Cerebellar nuclear complex (tissue), 1 donor: ENCODE measurements around the gene PRF1.
"Not testable (repeated sequence)": the region's sequence is repeated elsewhere in the genome, so short reads cannot be mapped to it uniquely, and the experiment has no call there.

Experiments
- DNase-seq, 2 experiments: peaks; one replicate each; lab custom pipeline; 2025; lab: John Stamatoyannopoulos, UW

Gene PRF1

DNA sequence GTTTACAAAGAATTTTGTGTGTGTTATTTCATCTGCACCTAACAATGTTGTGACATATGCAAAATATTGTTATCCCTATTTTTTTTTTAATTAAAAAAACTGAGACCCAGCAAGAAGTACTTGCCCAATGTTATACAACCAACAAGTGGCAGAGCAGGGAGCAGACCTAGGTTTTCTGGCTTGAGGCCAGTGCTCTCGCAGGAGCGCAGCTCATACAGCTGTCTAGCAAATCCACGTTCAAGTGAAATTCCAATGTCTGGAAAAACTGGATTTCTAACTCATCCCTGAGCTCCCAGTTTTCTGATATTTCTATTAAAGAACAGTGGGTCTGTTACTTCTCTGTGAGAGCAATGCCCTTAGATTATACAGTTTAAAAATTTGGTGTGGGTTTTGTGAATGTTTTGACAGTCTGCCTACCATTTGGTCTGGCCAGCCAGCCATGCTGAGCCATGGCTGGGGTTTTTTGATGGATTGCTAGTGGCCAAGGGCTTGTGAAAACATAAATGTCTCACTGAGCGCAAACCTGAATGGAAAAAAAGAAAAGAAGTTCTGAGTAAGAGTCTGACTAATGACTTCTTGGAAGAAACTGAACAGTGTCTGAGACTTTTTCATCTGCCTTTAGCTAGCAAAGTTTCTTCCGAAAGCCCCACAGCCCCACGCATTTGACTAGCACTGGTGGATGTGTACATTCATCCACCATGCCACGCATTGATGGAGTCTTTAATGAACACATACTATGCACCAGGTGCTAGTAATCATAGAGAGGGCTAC, 15.4 kb upstream of the PRF1 start:
- DNase-seq: no peak

DNA sequence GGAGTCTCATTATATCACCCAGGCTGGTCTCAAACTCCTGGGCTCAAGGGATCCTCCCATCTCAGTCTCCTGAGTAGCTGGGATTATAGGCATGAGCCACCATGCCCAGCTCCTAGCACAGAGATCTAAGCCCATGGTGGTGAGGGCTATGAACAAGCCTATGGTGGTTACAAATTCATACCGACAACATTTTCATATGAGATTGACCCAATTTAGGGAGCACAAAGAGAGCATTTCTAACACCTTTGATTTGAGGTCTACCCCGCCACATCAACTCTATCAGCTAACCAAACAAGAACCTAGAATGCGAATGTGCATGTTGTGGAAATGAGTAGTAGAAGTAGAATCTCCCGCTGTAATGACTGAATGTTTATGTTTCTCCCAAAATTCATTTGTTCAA, 14.2 kb upstream of the PRF1 start:
- DNase-seq: no peak

DNA sequence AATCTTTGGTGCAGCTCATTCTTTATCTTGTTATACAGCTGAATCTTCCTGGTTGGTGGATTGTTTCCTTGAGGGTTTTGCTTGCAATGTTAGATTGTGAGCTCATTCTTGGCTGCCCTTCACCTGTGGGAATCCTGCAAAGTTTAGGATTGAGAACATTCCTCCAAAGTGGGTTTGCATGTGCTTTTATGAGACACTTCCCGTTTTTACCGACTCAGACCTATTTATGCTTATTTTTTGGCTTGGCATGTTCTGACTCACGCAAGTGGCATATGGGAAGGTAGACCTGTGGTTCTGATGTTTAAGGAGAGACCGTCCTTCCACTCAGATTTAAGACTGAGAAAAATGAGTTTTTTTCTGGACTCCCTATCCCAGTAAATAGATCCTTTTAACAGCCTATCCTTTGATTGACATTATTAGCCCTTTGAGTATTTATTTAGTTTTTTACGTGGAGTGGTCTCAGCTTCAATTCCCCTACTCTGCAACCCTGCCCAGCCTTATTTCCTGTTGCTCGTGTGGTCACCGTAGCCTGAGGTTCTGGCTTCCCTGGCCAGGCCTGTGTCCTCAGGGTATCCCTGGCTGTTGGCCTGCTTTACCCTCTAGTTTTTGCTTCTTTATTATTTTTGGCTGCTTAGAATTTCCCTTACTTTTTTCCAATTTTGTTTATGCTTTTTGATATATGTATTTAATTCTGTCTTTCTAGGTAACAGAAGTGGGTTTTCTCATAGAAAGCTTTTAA, 13.4 kb upstream of the PRF1 start:
- no peak for DNase-seq

DNA sequence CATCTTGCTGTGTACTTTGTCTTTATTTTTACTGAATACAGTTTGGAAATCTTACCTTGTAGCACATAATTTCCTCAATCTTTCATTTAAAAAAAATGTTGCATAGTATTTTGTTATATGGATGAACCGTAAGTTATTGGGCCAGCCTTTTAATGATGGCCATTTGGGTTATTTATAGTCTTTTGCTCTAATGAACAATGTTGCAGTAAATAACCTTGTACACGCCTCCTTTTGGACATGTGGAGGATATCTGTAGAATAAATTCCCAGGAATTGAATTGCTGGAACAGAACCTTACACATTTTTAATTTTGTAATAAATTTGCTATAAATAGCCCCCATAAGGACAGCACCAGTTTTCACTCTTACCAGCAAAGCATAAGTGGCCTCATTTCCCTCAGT, 12.7 kb upstream of the PRF1 start:
- DNase-seq: no peak

DNA sequence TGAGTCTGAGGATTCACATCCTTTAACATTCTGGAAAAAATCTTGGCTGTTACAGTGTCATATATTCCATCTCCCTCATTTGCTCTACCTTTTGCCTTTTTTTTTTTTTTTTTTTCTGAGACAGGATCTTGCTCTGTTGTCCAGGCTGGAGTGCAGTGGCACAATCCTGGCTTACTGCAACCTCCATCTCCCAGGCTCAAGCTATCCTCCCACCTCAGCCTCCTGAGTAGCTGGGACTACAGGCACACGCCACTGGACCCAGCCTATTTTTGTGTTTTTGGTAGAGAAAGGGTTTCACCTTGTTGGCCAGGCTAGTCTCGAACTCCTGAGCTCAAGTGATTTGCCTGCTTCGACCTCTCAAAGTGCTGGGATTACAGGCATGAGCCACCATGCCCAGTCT, 11.8 kb upstream of the PRF1 start:
- DNase-seq: not testable (repeated sequence)

DNA sequence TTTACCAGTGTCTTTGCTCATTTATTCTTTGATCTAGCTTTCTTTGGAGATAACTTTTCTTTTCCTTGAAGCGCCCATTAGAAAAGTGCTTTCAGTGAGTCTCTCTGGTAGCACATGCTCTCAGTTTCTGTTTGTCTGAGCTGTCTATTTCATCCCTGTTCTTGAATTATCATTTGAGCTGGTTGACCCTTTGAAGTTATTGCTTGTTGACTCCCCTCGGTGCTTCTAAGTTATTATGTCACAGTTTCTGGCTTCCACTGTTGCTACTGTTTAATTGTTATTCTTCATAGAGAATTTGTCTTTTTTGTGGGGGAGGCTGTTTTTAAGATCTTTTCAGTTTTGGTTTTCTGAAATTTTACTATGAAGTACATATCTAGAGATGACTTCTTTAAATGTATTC, 11.4 kb upstream of the PRF1 start:
- no peak for DNase-seq

DNA sequence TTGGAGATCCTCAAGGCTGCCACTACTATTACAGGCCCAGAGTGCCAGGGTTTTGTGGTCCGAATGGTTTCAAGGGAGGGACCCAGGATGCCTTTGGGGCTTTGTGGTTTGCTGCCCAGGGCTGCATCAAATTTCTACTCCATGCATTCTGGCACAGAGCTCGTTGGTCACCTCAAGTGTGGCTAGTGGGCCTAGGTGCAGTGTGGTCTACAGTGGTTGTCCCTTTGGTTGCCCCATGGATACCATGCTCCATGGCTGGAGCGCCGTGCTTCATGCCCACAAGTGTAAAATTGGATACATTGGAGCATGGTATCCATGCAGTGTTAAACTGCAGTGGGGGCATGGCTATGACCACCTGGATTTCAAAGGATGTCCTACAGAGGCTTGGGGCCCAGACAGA, 5.4 kb upstream of the PRF1 start:
- no peak for DNase-seq

DNA sequence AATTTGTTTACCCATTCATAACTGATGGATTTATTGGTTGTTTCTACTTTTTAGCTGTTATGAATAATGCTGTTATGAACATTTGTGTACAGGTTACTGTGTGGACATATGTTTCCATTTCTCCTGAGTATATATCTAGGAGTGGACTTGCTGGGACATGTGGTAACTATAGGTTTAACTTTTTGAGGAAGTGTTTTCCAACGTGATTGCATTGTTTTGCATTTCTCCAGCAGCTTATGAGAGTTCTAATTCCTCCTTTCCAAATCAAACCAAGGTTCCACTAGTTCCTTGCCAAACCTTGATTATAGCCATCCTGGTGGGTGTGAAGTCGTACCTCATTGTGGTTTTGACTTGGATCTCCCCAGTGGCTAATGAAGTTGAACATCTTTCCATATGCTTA, 2.6 kb upstream of the PRF1 start:
- no peak for DNase-seq

DNA sequence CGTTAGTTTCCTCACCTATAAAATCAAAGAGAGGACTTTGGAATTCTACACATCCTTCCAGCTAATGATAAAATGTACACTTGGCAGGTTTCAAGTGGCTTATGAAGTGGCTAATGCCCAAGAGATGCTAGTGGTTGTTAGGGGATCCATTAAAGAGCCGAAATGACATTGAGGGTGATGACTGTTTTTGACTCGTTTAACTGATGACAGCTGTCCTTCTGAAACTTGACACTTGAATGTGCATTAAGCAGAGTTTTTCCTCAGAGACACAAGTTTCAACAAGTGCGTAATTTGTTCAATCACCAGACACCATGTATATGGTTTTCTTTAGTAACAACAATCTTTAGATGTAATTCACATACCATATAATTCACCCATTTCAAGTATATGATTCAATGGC, 1.6 kb upstream of the PRF1 start:
- DNase-seq: no peak

DNA sequence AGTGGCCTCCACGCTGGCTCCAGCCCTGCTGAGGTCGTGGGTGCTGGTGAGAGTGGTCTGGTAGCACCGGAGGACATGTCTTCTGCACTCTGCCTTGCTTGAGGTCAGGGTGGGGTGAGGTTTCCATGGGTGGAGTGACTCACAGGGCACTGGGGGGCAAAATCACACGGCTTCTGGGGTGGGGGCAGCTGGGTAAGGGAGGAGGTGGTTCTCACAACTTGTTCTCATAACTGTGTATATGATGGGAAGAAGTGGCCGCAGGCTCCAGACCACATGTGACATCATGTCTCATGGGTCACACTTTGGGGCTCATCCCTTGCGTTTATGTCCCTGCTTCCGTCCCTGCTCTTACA, 884 bp upstream of the PRF1 start:
- DNase-seq: no peak

DNA sequence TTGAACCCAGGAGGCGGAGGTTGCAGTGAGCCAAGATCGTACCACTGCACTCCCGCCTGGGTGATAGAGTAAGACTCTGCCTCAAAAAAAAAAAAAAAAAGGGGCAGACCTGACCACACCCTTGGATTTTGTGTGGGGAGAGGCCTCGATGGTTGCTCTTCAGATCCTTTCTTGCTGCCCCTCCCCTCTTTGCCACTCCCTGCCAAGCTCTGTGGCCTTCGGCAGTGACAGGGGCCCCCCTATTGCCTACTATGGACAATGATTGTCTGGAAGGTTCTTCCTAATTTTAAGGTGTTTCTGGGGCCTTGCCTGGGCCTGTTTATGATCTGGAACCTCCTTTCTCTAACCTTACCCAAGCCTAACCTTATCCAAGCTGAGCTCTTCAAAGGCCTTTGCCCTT, 795 bp downstream of the PRF1 start:
- DNase-seq: no peak

DNA sequence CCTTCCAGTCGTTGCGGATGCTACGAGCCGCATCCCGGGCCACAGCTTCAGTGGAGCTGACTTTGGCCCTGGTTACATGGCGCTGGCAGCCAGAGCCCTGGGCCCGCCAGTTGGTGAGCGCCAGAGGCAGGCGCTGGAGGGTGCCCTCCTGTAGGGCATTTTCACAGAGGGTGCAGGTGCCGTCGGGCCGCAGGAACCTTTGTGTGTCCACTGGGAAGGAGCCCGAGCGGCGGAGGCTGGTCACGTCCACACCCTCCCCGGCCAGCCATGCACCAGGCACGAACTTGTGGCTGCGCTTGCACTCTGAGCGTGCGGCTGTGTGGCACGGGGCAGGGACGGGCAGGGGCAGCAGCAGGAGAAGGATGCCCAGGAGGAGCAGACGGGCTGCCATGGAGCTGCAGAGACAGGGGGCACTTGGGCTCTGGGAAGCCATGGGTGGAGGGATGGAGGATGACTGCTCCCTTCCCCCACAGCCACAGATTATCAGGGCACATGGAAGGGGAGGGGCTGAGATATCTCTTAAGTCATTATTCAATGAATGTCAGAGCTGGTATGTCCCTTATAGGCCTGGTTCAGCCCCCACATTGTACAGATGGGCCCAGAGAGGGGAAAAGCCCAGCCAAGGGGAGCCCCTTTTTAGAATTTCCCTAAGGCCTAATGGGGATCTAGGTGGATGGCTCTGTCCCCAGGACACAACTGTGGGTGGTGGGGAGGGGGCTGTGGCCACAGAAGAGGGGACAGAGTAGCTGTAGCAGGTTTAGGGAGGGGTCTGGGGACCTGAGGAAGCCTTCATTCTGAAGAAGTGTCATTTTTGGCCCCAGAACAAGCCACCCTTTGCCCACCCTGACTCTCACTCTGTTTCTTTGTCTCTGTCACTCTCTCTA, 1.8 kb downstream of the PRF1 start:
- DNase-seq: no peak

DNA sequence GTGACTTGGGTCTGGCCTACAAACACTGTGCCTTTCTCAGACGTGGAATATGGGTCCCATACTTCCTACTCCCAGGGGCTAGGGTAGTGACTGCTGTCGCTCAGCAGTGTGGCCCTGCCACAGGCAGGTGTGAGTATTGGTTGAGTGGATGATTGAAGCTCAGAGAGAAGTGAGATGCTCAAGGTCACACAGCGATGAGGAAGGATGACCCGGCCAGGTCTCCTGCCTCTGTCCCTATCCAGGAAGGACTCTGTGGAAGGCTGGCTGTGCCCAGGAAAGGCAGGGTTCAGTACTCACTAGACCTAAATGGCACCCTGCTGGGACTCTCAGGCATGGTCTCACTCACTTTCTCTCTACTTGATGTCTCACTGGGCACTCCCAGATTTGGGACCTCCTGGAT, 2.8 kb downstream of the PRF1 start:
- DNase-seq: no peak

DNA sequence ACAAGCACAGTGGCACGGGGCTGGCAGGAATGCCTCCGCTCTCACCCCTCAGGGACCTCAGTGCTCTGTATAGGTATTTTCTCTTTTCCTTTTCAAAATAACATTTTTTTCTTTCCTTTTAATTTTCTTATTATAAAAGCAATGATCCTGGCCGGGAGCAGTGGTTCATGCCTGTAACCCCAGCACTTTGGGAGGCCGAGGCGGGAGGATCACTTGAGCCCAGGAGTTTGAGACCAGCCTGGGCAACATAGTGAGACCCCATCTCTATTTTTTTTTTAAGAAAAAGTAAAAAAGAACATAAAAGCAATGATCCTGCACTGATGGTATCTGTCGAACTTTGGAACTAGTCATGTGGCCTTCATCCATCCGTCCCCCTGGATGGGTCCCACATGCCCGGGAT, 3.2 kb downstream of the PRF1 start:
- no peak for DNase-seq

DNA sequence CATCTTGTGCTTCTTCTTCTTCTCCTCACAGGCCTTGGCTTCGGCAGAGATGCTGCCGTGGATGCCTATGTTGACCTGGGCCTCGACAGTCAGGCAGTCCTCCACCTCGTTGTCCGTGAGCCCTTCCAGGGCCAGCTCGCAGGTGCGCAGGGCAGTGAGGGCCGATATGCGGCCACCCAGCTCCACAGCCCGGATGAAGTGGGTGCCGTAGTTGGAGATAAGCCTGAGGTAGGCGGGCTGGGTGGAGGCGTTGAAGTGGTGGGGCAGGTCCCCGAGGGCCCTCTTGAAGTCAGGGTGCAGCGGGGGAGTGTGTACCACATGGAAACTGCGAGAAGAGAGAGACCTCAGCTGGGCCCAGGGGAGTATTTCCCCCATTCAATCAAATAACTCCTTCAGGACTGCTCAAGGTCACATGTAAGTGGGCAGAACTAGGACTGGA, 3.7 kb downstream of the PRF1 start:
- DNase-seq: no peak

DNA sequence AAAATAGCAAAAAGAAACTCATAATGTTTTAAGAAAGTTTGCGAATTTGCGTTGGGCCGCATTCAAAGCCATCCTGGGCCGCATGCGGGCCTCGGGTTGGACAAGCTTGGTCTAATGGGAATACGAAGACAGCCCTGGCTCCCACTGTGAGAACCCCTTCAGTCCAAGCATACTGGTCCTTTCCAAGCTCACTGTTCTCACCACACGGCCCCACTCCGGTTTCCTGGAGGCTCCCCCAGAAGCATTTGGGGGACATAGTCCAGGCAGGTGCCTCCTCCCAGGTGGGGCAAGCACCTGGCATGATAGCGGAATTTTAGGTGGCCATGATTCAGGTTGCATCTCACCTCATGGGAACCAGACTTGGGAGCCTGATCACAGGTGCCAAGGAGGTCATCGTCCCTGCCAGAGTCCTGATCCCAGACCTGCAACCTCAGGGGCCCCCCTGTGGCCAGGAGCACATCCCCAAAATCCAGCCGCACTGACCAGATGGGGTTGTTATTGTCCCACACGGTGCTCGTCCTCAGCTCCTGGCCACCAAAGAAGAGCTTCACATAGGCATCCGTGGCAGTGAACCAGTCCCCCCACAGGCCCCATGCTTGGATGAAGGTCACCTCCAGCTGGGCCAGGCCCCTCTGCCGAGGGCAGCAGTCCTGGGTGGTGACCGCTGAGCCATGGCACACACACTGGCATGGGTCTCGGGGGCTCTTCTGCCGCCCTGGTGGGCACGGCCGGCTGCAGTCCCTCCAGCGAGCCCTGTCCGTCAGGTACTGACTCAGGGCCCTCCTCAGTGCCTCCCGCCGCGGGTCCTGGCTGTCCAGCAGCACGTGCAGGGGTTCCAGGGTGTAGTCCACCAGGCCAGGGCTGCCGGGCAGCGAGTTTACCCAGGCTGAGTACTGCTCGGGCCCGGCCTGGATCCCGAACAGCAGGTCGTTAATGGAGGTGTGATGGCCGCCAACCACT, 4.4 kb downstream of the PRF1 start:
- DNase-seq: no peak

DNA sequence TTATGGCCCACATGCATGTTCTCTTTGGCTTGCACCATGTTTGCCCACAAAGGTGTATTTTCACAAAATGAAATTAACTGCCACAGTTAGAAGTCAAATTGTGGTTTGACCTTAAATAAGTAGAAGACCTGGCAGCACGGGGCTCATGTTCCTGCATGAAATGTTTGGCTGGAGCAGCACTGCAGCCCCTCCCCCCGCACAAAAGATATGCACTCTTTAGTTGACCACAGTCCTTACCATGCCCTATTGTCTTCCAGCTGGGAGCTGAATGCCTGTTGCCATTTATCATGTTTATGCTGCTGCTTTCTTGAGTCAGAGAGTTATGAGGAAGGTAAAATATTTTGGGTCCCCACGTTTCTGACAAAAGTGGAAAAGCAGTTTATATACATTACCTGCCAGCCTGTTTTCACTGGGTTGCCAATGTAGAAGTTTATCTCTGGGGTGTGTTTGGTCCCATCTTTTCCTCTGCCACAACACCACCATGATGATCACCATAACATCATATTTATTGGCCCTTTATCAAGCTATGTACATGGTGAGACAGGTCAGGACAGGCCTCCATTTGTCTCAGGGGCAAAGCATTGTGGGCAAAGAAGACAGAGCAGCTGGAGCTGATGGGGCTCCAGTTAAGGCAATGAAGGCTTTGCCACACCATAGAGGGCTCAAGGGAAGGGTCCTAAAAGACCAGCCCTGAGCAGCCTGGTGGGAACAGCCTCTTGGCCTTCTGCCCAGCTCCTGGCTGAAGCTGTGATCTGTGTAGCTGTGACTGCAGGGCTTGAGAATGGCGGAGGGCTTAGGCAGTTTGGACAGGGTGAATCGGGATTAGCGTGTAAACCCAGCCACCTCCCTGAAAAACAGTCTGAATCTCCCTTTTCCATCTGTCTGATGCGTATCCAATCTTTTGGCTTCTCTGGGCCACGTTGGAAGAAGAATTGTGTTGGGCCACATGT, 5.4 kb downstream of the PRF1 start:
- no peak for DNase-seq

DNA sequence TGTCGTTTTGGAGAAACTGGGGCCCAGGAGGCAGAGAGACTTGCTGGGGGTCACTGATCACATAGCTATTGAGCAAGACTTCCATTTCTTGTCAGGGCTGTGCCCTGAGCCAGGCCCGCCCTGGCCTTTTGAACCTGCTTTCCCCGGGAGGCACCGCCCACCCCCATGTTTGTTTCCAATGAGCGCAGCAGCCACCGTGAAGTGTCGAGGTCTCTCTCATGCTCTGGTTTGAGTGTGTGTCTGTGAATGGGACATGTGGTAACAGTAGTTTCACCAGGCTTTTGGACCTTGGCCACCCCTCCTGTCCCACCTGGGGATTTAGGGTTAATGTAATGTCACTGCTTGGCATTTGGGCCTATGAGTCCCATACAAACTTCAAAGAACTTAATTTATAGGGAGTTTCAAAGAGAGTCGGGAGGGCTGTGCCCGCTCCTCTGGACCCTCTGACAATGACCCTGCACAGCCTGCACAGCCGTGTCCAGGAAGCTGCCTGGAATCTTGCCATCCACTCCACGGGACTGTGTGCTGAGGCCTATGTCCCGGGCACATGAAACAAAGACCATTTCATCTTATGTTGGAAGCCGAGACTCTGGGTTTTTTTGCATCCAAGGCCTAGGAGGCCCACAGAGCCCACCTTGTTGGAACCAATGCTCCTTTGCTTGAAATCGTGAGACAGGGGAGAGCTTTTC, 6.3 kb downstream of the PRF1 start:
- no peak for DNase-seq

DNA sequence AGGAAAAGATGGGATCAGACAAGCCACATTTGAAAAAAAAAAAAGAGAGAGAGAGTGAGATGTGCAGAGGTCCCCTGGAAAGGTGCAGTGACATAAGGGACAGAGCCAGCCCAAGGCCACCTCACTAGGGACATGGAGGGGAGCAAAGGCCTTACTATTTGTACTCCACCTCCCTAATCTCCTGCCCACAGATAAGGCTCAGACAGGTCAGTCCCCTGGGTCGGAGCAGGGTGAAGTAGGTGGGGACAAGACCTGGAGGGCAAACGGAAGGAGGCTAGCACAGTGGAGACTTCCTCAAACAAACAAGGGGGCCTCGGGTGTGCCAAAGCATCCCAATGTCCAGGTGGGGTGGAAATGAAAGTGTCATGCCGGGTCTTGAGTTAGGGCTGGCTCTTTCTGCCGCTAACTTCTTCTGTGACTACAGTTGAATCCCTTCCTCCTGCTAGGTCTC, 7.0 kb downstream of the PRF1 start:
- DNase-seq: no peak

DNA sequence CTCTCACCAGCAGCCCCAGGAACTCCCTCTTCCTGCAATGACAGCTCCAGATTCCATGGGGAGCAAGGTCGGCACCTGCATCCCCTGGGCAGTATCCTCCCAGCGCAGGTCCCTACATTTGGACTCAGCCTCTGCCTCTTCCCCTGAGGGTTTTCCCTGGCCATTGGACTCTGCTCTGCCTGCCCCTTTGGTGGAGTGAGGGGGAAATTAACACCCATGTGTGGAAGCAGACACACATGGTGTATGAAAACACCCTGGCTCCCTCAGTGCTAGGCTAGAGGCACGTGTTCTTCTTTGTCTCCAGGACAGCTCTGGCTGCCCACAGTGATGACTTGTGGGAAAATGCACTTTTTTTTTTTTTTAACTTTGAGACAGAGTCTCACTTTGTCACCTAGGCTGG, 8.4 kb downstream of the PRF1 start:
- no peak for DNase-seq
